Body of pancreas (tissue), 4 donors: ENCODE measurements around the gene CEP72.

Source experiments
- POLR2A ChIP-seq, 3 donors: fragments of 450-650 bp; IDR thresholded peaks; one replicate each; pipeline ENCODE4 v1.6.1; 2016; ENCODE audit warnings: antibody characterized with exemption in 3 of 3, mild to moderate bottlenecking in 2 of 3
- TF ChIP-seq, protein P1 (sequence below), 7 experiments: fragments of 450-650 bp in 4 of 7; fragments of 200-600 bp in 3 of 7; sonication (generic) in 3 of 7; IDR thresholded peaks; one replicate each; pipeline ENCODE4 v1.5.1; 2016 to 2019; ENCODE audit warnings: antibody characterized with exemption in 7 of 7

DNA sequence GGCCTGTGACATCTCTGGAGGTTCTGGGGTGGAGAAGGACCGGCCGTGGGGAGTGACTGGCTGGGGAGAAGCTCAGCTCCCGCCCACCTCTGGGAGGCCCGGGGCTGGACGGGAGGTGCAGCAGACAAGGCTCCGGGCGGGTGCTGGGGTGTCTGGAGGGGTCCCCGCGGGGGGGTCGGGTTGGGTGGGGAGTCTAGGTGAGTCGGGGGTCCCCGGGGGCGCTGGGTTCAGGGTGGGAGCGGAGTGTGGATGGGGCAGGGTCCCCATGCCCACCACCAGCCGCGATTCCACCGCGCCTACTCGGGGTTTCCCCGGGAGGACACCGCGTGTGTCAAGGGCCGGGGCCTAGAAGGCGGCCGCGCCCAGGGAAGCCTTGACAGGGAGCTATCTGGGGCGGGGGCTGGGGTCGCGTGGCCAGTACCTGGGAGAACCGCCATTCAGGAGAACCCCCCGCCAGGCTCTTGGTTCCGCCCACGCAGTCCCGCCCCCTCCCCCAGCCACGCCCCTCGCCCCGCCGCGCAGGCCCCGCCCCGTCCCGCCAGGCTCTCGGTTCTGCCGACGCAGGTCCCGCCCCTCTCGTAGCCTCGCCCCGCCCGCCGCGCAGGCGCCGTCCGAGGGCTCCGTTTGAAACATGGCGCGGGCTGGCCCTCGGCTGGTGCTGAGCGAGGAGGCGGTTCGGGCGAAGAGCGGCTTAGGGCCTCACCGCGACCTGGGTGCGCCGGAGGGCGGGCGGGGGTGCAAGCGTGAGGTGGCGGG, at the start of gene CEP72:
- TF ChIP-seq POLR2A (IDR thresholded peaks at IDR 0.05), result no peak
- TF ChIP-seq, protein P1, sequence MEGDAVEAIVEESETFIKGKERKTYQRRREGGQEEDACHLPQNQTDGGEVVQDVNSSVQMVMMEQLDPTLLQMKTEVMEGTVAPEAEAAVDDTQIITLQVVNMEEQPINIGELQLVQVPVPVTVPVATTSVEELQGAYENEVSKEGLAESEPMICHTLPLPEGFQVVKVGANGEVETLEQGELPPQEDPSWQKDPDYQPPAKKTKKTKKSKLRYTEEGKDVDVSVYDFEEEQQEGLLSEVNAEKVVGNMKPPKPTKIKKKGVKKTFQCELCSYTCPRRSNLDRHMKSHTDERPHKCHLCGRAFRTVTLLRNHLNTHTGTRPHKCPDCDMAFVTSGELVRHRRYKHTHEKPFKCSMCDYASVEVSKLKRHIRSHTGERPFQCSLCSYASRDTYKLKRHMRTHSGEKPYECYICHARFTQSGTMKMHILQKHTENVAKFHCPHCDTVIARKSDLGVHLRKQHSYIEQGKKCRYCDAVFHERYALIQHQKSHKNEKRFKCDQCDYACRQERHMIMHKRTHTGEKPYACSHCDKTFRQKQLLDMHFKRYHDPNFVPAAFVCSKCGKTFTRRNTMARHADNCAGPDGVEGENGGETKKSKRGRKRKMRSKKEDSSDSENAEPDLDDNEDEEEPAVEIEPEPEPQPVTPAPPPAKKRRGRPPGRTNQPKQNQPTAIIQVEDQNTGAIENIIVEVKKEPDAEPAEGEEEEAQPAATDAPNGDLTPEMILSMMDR (IDR thresholded peaks at IDR 0.05), result no peak
